ENCODE results near the gene FSTL4.

Gene FSTL4

GRCh38 chr5:133361922-133362321 is 250.4 kb downstream of the FSTL4 start:
- in situ Hi-C loops (cut with HindIII; ENCODE audit: low sequenced_read_pairs): no loop called here
- TF ChIP-seq CTCF (IDR thresholded peaks at IDR 0.05; ENCODE audit: low read depth, low read length): no peak
- no peak for DNase-seq (ENCODE audit: low read depth, low spot score)
- no peak overlapping the region for H3K4me3 ChIP-seq (ENCODE audit: low read depth, low read length)

- no peak for DNase-seq (ENCODE audit: low read depth, low spot score)
- H3K4me3 ChIP-seq (ENCODE audit: low read depth, low read length): no peak overlapping the region
- in situ Hi-C loops (cut with HindIII; ENCODE audit: low sequenced_read_pairs): no loop called here
- no peak for TF ChIP-seq CTCF (IDR thresholded peaks at IDR 0.05; ENCODE audit: low read depth, low read length)
Measured at GRCh38 chr5:133360693-133361472, 251.5 kb downstream of the FSTL4 start.

- TF ChIP-seq CTCF (IDR thresholded peaks at IDR 0.05; ENCODE audit: low read depth, low read length): no peak
Measured at GRCh38 chr5:133359861-133360260, 252.5 kb downstream of the FSTL4 start.

GRCh38 chr5:133358271-133358670 is 254.1 kb downstream of the FSTL4 start:
- H3K4me3 ChIP-seq (ENCODE audit: low read depth, low read length): no peak overlapping the region
- TF ChIP-seq CTCF (IDR thresholded peaks at IDR 0.05; ENCODE audit: low read depth, low read length): no peak
- in situ Hi-C loops (cut with HindIII; ENCODE audit: low sequenced_read_pairs): no loop called here
- DNase-seq (ENCODE audit: low read depth, low spot score): no peak

More at GRCh38 chr5:133359861-133360260, 252.5 kb downstream of the FSTL4 start:
- no peak for DNase-seq (ENCODE audit: low read depth, low spot score)
- in situ Hi-C loops (cut with HindIII; ENCODE audit: low sequenced_read_pairs): no loop called here
- no peak overlapping the region for H3K4me3 ChIP-seq (ENCODE audit: low read depth, low read length)

- in situ Hi-C loops (cut with HindIII; ENCODE audit: low sequenced_read_pairs): no loop called here
- no peak for TF ChIP-seq CTCF (IDR thresholded peaks at IDR 0.05; ENCODE audit: low read depth, low read length)
- DNase-seq (ENCODE audit: low read depth, low spot score): no peak
- no peak overlapping the region for H3K4me3 ChIP-seq (ENCODE audit: low read depth, low read length)
Measured at GRCh38 chr5:133357758-133358157, 254.6 kb downstream of the FSTL4 start.

- TF ChIP-seq CTCF (IDR thresholded peaks at IDR 0.05; ENCODE audit: low read depth, low read length): no peak
- H3K4me3 ChIP-seq (ENCODE audit: low read depth, low read length): no peak overlapping the region
- in situ Hi-C loops (cut with HindIII; ENCODE audit: low sequenced_read_pairs): no loop called here
- no peak for DNase-seq (ENCODE audit: low read depth, low spot score)
Measured at GRCh38 chr5:133356984-133357421, 255.3 kb downstream of the FSTL4 start.

All from astrocyte of the spinal cord (primary cell).